ENCODE measurements around the gene ARHGEF7.

Gene ARHGEF7

DNA sequence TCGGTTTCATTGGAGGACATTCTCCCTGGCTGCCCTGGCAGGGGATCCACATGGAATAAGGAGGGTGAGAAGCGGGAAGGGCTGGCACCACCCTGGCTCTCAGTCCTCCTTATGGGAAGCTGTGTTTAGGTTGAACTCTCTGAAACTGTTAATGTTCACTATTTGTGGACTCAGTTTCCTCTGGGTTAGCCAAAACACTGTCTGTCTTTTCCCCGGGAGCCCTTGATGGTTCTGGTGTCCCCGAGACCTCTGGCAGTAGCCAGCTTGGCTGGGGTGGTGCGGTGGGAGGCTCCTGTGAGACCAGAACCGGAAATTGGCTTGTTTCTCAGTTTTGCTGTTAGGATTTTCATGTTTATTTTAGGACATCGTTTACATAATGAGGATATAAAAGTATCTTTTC, 157.0 kb downstream of the ARHGEF7 start:
- no peaks in the 10 kb centered on the region for H3K9me3 ChIP-seq (ENCODE audit: control insufficient read depth, low read length)
- WGBS, 2 experiments = 96 to 97% methylated on average over 7 of the region's 7 CpGs
- no peaks in the 10 kb centered on the region for H3K27me3 ChIP-seq (ENCODE audit: control insufficient read depth, insufficient read depth, low read length, poor library complexity, severe bottlenecking)
- H3K4me3 ChIP-seq (ENCODE audit: insufficient read depth, low read depth, low read length) = no peak overlapping the region
- no peaks in the 10 kb centered on the region for H3K4me1 ChIP-seq (ENCODE audit: control insufficient read depth, insufficient read depth, low read length)
- H3K36me3 ChIP-seq (ENCODE audit: control insufficient read depth, insufficient read depth, low read length) = peaks cover 19% of the 10 kb centered on the region
- no peak overlapping the region for H3K27ac ChIP-seq (ENCODE audit: insufficient read depth, low read depth, low read length, poor library complexity, severe bottlenecking)

DNA sequence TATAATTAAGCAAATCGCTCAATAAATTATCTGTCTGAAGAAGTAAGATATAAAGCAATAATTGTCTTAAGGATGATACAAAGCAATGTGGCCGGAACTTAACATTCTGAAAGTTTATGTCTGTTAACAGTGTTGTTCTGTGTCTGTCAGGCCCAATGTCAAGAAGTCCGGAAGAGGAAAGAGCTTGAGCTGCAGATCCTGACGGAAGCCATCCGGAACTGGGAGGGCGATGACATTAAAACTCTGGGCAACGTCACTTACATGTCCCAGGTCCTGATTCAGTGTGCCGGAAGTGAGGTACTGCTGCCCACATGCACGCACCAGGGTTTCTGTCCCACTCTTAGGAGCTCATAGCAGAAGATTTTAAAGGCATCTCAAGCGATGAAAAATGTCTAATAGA, 160.3 kb downstream of the ARHGEF7 start:
- Histone ChIP-seq H3K4me3 (ENCODE audit: insufficient read depth, low read depth, low read length) (no peak overlapping the region), H3K36me3 (ENCODE audit: control insufficient read depth, insufficient read depth, low read length) (peaks cover 8% of the 10 kb centered on the region), H3K9me3 (ENCODE audit: control insufficient read depth, low read length) (no peaks in the 10 kb centered on the region), H3K27ac (ENCODE audit: insufficient read depth, low read depth, low read length, poor library complexity, severe bottlenecking) (no peak overlapping the region), H3K4me1 (ENCODE audit: control insufficient read depth, insufficient read depth, low read length) (no peaks in the 10 kb centered on the region), H3K27me3 (ENCODE audit: control insufficient read depth, insufficient read depth, low read length, poor library complexity, severe bottlenecking) (no peaks in the 10 kb centered on the region)
- 95% methylated on average over 9 to 10 of the region's 10 CpGs for WGBS, 2 experiments

DNA sequence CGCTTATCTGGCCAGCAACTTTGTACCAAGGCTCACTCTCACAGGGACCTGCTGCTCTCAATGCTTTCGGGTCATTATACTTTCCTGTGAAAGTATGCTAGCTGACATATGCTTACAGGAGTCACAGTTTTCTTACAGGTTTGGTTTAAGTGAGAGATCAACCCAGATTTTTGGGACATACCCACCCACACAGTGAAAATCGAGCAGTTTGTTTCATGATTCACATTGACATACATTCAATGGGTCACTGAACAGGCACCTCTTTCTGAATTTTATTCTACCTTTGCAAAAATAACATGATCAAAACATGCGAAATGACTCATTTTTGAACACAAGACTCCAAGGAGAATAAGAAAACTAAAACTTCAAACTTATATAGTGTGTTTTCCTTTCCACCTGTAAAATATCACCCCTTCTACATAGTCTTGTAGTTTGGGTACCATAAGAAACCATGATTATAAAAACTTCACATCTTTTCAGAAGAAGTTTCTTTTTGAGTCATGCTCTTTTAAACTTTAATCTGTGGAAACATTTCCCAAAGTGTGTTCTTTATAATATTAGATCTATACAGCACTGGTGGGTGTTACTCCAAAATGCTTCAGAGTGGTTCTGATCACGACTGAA, 161.0 kb downstream of the ARHGEF7 start:
- Histone ChIP-seq H3K4me1 (ENCODE audit: control insufficient read depth, insufficient read depth, low read length) (no peaks in the 10 kb centered on the region), H3K9me3 (ENCODE audit: control insufficient read depth, low read length) (no peaks in the 10 kb centered on the region), H3K27me3 (ENCODE audit: control insufficient read depth, insufficient read depth, low read length, poor library complexity, severe bottlenecking) (no peaks in the 10 kb centered on the region), H3K27ac (ENCODE audit: insufficient read depth, low read depth, low read length, poor library complexity, severe bottlenecking) (no peak overlapping the region), H3K4me3 (ENCODE audit: insufficient read depth, low read depth, low read length) (no peak overlapping the region), H3K36me3 (ENCODE audit: control insufficient read depth, insufficient read depth, low read length) (peaks cover 11% of the 10 kb centered on the region)
- 91 to 94% methylated on average over 5 of the region's 5 CpGs for WGBS, 2 experiments

DNA sequence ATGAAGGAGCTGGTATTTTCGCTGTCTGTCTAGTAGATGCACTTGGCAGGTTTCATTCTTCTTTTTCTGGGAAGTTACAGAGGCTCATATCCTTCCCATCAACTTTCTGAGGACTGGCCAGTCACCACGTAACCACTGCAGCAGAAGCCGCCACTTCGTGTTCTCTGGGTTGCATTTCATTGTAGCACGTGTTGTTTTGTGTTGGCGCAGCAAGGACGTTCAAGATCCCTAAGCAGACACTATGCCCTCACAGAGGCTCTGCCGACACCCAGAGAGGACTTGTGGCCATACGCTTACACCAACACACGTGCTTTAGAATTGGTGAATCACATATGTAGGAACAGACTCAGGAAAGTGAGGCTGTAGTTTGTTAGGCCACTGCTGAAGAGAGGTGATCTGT, 163.1 kb downstream of the ARHGEF7 start:
- Histone ChIP-seq H3K4me1 (ENCODE audit: control insufficient read depth, insufficient read depth, low read length) (no peaks in the 10 kb centered on the region), H3K36me3 (ENCODE audit: control insufficient read depth, insufficient read depth, low read length) (peaks cover 20% of the 10 kb centered on the region), H3K27me3 (ENCODE audit: control insufficient read depth, insufficient read depth, low read length, poor library complexity, severe bottlenecking) (no peaks in the 10 kb centered on the region), H3K4me3 (ENCODE audit: insufficient read depth, low read depth, low read length) (no peak overlapping the region), H3K9me3 (ENCODE audit: control insufficient read depth, low read length) (no peaks in the 10 kb centered on the region), H3K27ac (ENCODE audit: insufficient read depth, low read depth, low read length, poor library complexity, severe bottlenecking) (no peak overlapping the region)
- WGBS, 2 experiments = 97% methylated on average over 10 of the region's 10 CpGs

DNA sequence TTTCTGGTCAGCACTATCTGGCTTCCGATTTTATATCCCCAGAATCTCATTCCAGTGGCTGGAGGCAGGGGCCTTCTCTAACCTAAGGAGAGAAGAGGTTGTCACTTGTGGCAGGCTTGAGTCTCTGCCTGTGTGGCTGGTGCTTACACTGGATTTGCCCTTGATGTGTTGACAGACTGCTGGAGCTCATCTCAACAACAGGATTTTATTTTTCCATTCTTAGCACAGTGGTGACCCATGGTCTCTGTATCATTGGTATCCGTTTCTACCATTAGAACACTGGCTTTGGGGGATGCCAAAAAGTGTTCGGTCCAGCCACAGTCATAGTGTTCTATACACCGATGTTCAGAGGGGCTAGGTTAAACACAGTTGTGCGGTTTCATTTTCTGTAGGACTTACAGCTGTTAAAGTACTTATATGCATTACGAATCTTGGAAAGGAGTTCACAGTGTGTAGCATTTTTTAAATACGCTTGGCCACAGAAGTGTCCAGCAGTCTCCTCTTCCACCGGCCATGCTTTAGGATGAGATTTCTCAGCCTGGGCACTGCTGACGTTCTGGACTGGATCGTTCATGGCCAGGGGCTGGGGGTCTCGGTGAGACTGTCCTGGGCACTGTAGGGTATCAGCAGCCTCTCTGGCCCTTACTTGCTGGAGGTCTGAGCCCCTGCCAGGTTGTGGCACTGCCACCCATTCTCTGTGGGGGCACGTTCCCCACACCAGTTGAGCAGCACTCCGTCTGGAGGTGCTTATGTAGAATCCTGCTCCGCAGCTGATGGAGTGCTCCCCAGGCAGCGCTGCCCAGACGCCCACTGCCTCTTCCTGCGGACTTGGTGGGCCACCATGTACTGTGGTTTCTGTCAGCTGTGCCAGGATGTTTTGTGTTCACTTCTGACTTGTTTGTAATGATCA, 163.9 kb downstream of the ARHGEF7 start:
- Histone ChIP-seq H3K4me3 (ENCODE audit: insufficient read depth, low read depth, low read length) (no peak overlapping the region), H3K27me3 (ENCODE audit: control insufficient read depth, insufficient read depth, low read length, poor library complexity, severe bottlenecking) (no peaks in the 10 kb centered on the region), H3K36me3 (ENCODE audit: control insufficient read depth, insufficient read depth, low read length) (peaks cover 23% of the 10 kb centered on the region), H3K9me3 (ENCODE audit: control insufficient read depth, low read length) (no peaks in the 10 kb centered on the region), H3K27ac (ENCODE audit: insufficient read depth, low read depth, low read length, poor library complexity, severe bottlenecking) (no peak overlapping the region), H3K4me1 (ENCODE audit: control insufficient read depth, insufficient read depth, low read length) (no peaks in the 10 kb centered on the region)
- WGBS, 2 experiments = 95 to 96% methylated on average over 17 of the region's 17 CpGs

DNA sequence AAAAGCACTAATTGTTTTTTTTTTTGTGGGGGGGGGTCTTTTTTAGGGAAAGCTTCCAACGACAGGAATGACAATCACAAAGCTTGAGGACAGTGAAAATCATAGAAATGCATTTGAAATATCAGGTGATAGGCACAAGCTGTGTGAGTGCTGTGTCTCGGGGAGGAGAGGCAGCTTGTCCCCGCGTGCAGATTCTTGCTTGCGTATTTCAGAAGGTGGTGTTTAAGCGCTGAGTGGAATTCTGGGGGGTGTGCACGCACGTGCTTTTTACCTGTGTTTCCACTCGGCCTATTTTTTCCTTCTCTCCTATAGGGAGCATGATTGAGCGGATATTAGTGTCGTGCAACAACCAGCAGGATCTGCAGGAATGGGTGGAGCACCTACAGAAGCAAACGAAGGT, 165.1 kb downstream of the ARHGEF7 start:
- Histone ChIP-seq H3K27me3 (ENCODE audit: control insufficient read depth, insufficient read depth, low read length, poor library complexity, severe bottlenecking) (no peaks in the 10 kb centered on the region), H3K4me3 (ENCODE audit: insufficient read depth, low read depth, low read length) (no peak overlapping the region), H3K9me3 (ENCODE audit: control insufficient read depth, low read length) (no peaks in the 10 kb centered on the region), H3K36me3 (ENCODE audit: control insufficient read depth, insufficient read depth, low read length) (peaks cover 27% of the 10 kb centered on the region), H3K4me1 (ENCODE audit: control insufficient read depth, insufficient read depth, low read length) (no peaks in the 10 kb centered on the region), H3K27ac (ENCODE audit: insufficient read depth, low read depth, low read length, poor library complexity, severe bottlenecking) (no peak overlapping the region)
- WGBS, 2 experiments = 94 to 97% methylated on average over 12 of the region's 12 CpGs

DNA sequence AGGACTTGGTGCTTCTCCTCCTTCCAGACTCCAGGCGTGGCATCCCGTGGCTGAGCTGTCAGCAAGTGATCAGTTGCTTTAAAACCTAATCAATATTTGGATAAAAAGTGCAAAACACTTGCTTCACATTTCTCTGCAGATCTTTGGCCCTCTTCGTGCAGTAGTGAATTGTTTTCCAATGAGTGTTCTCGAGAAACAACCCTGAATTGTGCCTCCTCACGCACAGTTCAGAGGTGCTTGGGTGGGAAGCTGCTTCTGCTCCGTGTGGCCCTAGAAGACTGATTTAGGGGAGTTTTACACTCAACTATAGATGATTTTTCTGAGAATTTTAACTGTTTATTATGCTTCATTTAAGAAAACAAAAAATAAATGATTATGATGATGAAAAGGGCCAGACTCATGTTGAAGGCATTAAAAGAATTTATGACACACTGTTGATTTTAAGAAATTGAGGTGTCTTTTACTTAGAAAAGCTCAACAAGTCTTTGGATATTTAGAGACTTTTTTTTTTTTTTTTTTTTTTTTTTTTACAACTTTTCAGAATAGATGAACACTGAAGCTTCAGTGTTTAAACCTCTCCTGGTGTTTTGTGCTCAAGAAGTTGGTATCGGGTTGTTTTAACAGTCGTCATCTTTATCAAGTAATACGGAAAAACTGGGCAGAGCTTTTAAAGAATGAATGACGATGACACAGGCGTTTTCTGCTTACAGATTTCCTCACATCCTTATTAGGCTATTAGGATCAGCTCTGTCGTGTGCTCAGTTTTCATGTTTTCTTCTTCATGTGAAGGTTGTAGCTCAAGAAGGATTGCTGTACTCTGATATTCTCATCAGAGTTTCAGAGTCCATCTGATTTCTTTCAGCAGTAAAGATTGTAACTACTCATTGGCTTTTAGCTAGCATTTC, 165.8 kb downstream of the ARHGEF7 start:
- Histone ChIP-seq H3K27me3 (ENCODE audit: control insufficient read depth, insufficient read depth, low read length, poor library complexity, severe bottlenecking) (no peaks in the 10 kb centered on the region), H3K9me3 (ENCODE audit: control insufficient read depth, low read length) (no peaks in the 10 kb centered on the region), H3K27ac (ENCODE audit: insufficient read depth, low read depth, low read length, poor library complexity, severe bottlenecking) (no peak overlapping the region), H3K36me3 (ENCODE audit: control insufficient read depth, insufficient read depth, low read length) (peaks cover 23% of the 10 kb centered on the region), H3K4me3 (ENCODE audit: insufficient read depth, low read depth, low read length) (no peak overlapping the region), H3K4me1 (ENCODE audit: control insufficient read depth, insufficient read depth, low read length) (no peaks in the 10 kb centered on the region)
- 94 to 96% methylated on average over 11 to 12 of the region's 12 CpGs for WGBS, 2 experiments

DNA sequence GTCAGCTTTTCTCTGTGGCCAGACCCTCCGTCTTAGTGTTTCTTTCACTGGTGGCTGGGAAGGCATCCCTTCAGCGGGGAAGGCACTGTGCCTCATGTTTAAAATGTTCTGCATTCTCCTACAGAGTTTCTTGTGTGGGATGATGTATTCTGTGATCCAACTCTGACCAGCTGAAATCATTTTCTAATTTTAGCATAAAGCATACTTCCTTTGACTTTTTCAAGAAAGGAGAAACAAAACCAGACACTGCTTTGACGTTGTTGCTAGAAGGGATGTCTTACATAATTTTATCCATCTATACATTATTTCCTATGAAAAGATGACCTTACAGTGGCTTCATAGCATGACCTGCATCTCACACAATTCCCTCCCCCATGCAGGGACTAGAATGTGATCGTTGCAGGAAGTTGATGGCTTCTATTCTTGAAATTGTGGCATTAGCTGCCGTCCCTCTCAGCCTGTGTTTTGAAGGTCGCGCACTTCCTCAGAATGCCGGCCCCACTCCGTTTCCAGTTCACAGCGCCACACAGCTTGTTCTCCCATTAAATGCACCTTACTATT, 166.7 kb downstream of the ARHGEF7 start:
- no peak overlapping the region for H3K4me3 ChIP-seq (ENCODE audit: insufficient read depth, low read depth, low read length)
- H3K27ac ChIP-seq (ENCODE audit: insufficient read depth, low read depth, low read length, poor library complexity, severe bottlenecking) = no peak overlapping the region
- H3K9me3 ChIP-seq (ENCODE audit: control insufficient read depth, low read length) = no peaks in the 10 kb centered on the region
- peaks cover 27% of the 10 kb centered on the region for H3K36me3 ChIP-seq (ENCODE audit: control insufficient read depth, insufficient read depth, low read length)
- H3K4me1 ChIP-seq (ENCODE audit: control insufficient read depth, insufficient read depth, low read length) = no peaks in the 10 kb centered on the region
- no peaks in the 10 kb centered on the region for H3K27me3 ChIP-seq (ENCODE audit: control insufficient read depth, insufficient read depth, low read length, poor library complexity, severe bottlenecking)
- WGBS, 2 experiments = 95 to 97% methylated on average over 10 of the region's 10 CpGs

DNA sequence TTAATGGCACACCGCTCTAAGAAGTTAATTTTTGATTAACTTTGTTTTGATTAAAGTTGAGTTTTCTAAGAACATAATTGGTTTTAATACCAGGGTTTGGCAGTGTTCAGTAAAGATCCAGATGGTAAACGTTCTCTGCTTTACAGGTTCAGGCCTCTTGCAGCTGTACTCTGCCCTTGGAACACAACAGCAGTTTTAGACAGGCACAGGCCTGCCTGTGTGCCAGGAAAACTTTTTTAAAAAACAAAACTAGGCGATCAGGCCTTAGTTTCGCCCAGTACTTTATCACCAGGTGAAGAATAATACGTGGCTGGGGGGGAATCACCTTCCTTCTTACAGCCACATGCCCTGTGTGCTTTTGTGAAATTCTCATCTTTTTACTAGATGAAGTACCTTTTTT, 167.3 kb downstream of the ARHGEF7 start:
- H3K4me1 ChIP-seq (ENCODE audit: control insufficient read depth, insufficient read depth, low read length) = no peaks in the 10 kb centered on the region
- H3K27ac ChIP-seq (ENCODE audit: insufficient read depth, low read depth, low read length, poor library complexity, severe bottlenecking) = no peak overlapping the region
- H3K4me3 ChIP-seq (ENCODE audit: insufficient read depth, low read depth, low read length) = no peak overlapping the region
- H3K36me3 ChIP-seq (ENCODE audit: control insufficient read depth, insufficient read depth, low read length) = peaks cover 33% of the 10 kb centered on the region
- WGBS, 2 experiments = 96 to 98% methylated on average over 5 of the region's 5 CpGs
- H3K27me3 ChIP-seq (ENCODE audit: control insufficient read depth, insufficient read depth, low read length, poor library complexity, severe bottlenecking) = no peaks in the 10 kb centered on the region
- no peaks in the 10 kb centered on the region for H3K9me3 ChIP-seq (ENCODE audit: control insufficient read depth, low read length)
